ENCODE measurements around the gene CHPT1.
A peak's percentile ranks its signal among the peaks of the same experiment; 100 is the strongest.

CHPT1 gene

GRCh38 chr12:101697197-101697929 is at the start of gene CHPT1:
TSS of gene CHPT1 (plus strand) at chr12:101697640. CDS start at chr12:101697862, 222 bp downstream.
- Histone ChIP-seq H4K20me1 (ENCODE audit: insufficient read depth, low read length, poor library complexity, severe bottlenecking) (peaks cover 26% of the 10 kb centered on the region), H3K79me2 (ENCODE audit: insufficient read depth, low read length) (peaks cover 54% of the 10 kb centered on the region), H3K4me1 (ENCODE audit: insufficient read depth, low read length, poor library complexity, severe bottlenecking) (peaks cover 36% of the 10 kb centered on the region), H3K9ac (ENCODE audit: low read depth, low read length, poor library complexity, severe bottlenecking) (peak within 1 kb of the TSS; percentile 83), H3K9me3 (ENCODE audit: insufficient read depth, low read depth, low read length) (no peaks in the 10 kb centered on the region), H3K36me3 (ENCODE audit: insufficient read depth, low read length) (no peaks in the 10 kb centered on the region), H3K27me3 (ENCODE audit: insufficient read depth, low read length, poor library complexity, severe bottlenecking) (no peaks in the 10 kb centered on the region), H2AFZ (ENCODE audit: low read length) (peak within 1 kb of the TSS; percentile 96), H3K4me3 (ENCODE audit: low read length, poor library complexity, severe bottlenecking) (peak within 1 kb of the TSS; percentile 81), H3F3A (ENCODE audit: low read depth) (no peaks in the 10 kb centered on the region), H3K4me2 (ENCODE audit: low read depth, low read length, poor library complexity, severe bottlenecking) (peak within 1 kb of the TSS; percentile 78), H3K9me2 (replicated peaks; ENCODE audit: low read depth, low read length) (no peaks in the 10 kb centered on the region)
- TF ChIP-seq EZH2phosphoT487 (IDR thresholded peaks at IDR 0.05; ENCODE audit: borderline replicate concordance) (no peak), CTCF (conservative IDR thresholded peaks at IDR 0.05; ENCODE audit: low read length) (no peak)

- H3K27me3 ChIP-seq (ENCODE audit: insufficient read depth, low read length, poor library complexity, severe bottlenecking), result no peaks in the 10 kb centered on the region
These were observed 49.7 kb upstream of the CHPT1 start for GRCh38 chr12:101647711-101648110.

GRCh38 chr12:101648195-101648594 is 49.2 kb upstream of the CHPT1 start:
- H4K20me1 ChIP-seq (ENCODE audit: insufficient read depth, low read length, poor library complexity, severe bottlenecking), result no peaks in the 10 kb centered on the region
- no peak overlapping the region for H2AFZ ChIP-seq (ENCODE audit: low read length)
- H3K4me1 ChIP-seq (ENCODE audit: insufficient read depth, low read length, poor library complexity, severe bottlenecking), result no peaks in the 10 kb centered on the region
- no peak overlapping the region for H3K4me2 ChIP-seq (ENCODE audit: low read depth, low read length, poor library complexity, severe bottlenecking)
- no peak overlapping the region for H3K4me3 ChIP-seq (ENCODE audit: low read length, poor library complexity, severe bottlenecking)
- H3K79me2 ChIP-seq (ENCODE audit: insufficient read depth, low read length), result no peaks in the 10 kb centered on the region
- no peaks in the 10 kb centered on the region for H3F3A ChIP-seq (ENCODE audit: low read depth)
- H3K9me3 ChIP-seq (ENCODE audit: insufficient read depth, low read depth, low read length), result no peaks in the 10 kb centered on the region
- TF ChIP-seq CTCF (conservative IDR thresholded peaks at IDR 0.05; ENCODE audit: low read length) (no peak), EZH2phosphoT487 (IDR thresholded peaks at IDR 0.05; ENCODE audit: borderline replicate concordance) (no peak)
- H3K27me3 ChIP-seq (ENCODE audit: insufficient read depth, low read length, poor library complexity, severe bottlenecking), result no peaks in the 10 kb centered on the region
- H3K9me2 ChIP-seq (replicated peaks; ENCODE audit: low read depth, low read length), result no peaks in the 10 kb centered on the region
- H3K9ac ChIP-seq (ENCODE audit: low read depth, low read length, poor library complexity, severe bottlenecking), result no peak overlapping the region
- no peaks in the 10 kb centered on the region for H3K36me3 ChIP-seq (ENCODE audit: insufficient read depth, low read length)

More at GRCh38 chr12:101647711-101648110, 49.7 kb upstream of the CHPT1 start:
- Histone ChIP-seq H4K20me1 (ENCODE audit: insufficient read depth, low read length, poor library complexity, severe bottlenecking) (no peaks in the 10 kb centered on the region), H3K79me2 (ENCODE audit: insufficient read depth, low read length) (no peaks in the 10 kb centered on the region), H3K4me2 (ENCODE audit: low read depth, low read length, poor library complexity, severe bottlenecking) (no peak overlapping the region), H3K4me1 (ENCODE audit: insufficient read depth, low read length, poor library complexity, severe bottlenecking) (no peaks in the 10 kb centered on the region), H3K9me2 (replicated peaks; ENCODE audit: low read depth, low read length) (no peaks in the 10 kb centered on the region), H3F3A (ENCODE audit: low read depth) (no peaks in the 10 kb centered on the region), H2AFZ (ENCODE audit: low read length) (no peak overlapping the region), H3K9ac (ENCODE audit: low read depth, low read length, poor library complexity, severe bottlenecking) (no peak overlapping the region), H3K9me3 (ENCODE audit: insufficient read depth, low read depth, low read length) (no peaks in the 10 kb centered on the region), H3K36me3 (ENCODE audit: insufficient read depth, low read length) (no peaks in the 10 kb centered on the region), H3K4me3 (ENCODE audit: low read length, poor library complexity, severe bottlenecking) (no peak overlapping the region)
- TF ChIP-seq CTCF (conservative IDR thresholded peaks at IDR 0.05; ENCODE audit: low read length) (no peak), EZH2phosphoT487 (IDR thresholded peaks at IDR 0.05; ENCODE audit: borderline replicate concordance) (no peak)
